Spleen (tissue), 11 donors: ENCODE measurements around the gene ANGPTL2. TPM values are rescaled to one million over a fixed set of nuclear protein-coding genes. Genes with fewer than 3 reads are reported as not detected.

Experiments used
- DNase-seq: peaks from one replicate; pipeline ENCODE4 v3.0.0-alpha.2; 2020
- H3K27ac ChIP-seq, 8 donors: fragments of 200-600 bp; sonication (generic) in 7 of 8; 1 replicate in 4 of 8; 2 replicates in 4 of 8; pipeline versions ENCODE4 v1.5.0 to v1.8.0; 2016 to 2021; ENCODE audit warnings: inconsistent platforms in 4 of 8, mild to moderate bottlenecking in 4 of 8, moderate library complexity in 1 of 8
- H3K27me3 ChIP-seq, 7 donors: fragments of 200-600 bp; sonication (generic) in 6 of 7; replicated peaks in 1 of 7; 1 replicate in 4 of 7; 2 replicates in 3 of 7; pipeline versions ENCODE4 v1.5.0 to v1.8.0; 2016 to 2021; ENCODE audit warnings: inconsistent platforms in 3 of 7, mild to moderate bottlenecking in 1 of 7
- H3K36me3 ChIP-seq, 6 donors: fragments of 200-600 bp; sonication (generic) in 5 of 6; 1 replicate in 4 of 6; 2 replicates in 2 of 6; pipeline versions ENCODE4 v1.5.0 to v1.8.0; 2016 to 2021; ENCODE audit warnings: inconsistent platforms in 2 of 6
- H3K4me1 ChIP-seq, 6 donors: fragments of 200-600 bp; sonication (generic) in 5 of 6; 1 replicate in 3 of 6; 2 replicates in 3 of 6; pipeline versions ENCODE4 v1.5.0 to v1.8.0; 2016 to 2021; ENCODE audit warnings: inconsistent platforms in 3 of 6
- H3K4me3 ChIP-seq, 8 donors: fragments of 200-600 bp; sonication (generic) in 7 of 8; 1 replicate in 4 of 8; 2 replicates in 4 of 8; pipeline versions ENCODE4 v1.5.0 to v1.8.0; 2016 to 2021; ENCODE audit warnings: inconsistent platforms in 4 of 8, mild to moderate bottlenecking in 4 of 8, moderate library complexity in 2 of 8
- H3K9me3 ChIP-seq, 8 donors: fragments of 200-600 bp; sonication (generic) in 7 of 8; 1 replicate in 4 of 8; 2 replicates in 4 of 8; pipeline versions ENCODE4 v1.5.0 to v1.8.0; 2016 to 2021; ENCODE audit warnings: inconsistent platforms in 4 of 8
- CTCF ChIP-seq, 11 experiments: fragments of 200-600 bp in 7 of 11; fragments of 450-650 bp in 4 of 11; sonication (generic) in 4 of 11; IDR thresholded peaks in 8 of 11; conservative IDR thresholded peaks in 3 of 11; 1 replicate in 7 of 11; 2 replicates in 4 of 11; pipeline versions ENCODE4 v1.4.0 to v1.8.0; 2016 to 2021; ENCODE audit warnings: antibody characterized with exemption in 11 of 11, inconsistent platforms in 4 of 11, mild to moderate bottlenecking in 1 of 11
- POLR2A ChIP-seq, 3 donors: fragments of 450-650 bp; IDR thresholded peaks; one replicate each; pipeline ENCODE4 v1.5.1; 2017; ENCODE audit warnings: antibody characterized with exemption in 3 of 3, mild to moderate bottlenecking in 1 of 3
- POLR2AphosphoS5 ChIP-seq, 3 donors: sonication (generic); formaldehyde crosslinking; IDR thresholded peaks; one replicate each; pipeline ENCODE4 v1.5.1; 2017; ENCODE audit warnings: antibody characterized with exemption in 3 of 3
- WGBS, 5 donors: extraction: QIAGEN DNeasy Blood & Tissue Kit in 3 of 5; methylation state at CpG; one replicate each; pipeline versions ENCODE4 v1.1.5 to v1.1.7; 2013 to 2018; 5-methylcytosine and 5-hydroxymethylcytosine counted together
- intact Hi-C: fragments of 100-400 bp; cut with DNase I; formaldehyde crosslinking; loops from one replicate; pipeline ENCODE4 v1.15.0; 2023; ENCODE audit warnings: low total_unique reads
- polyA plus RNA-seq, 3 donors: library from polyadenylated mRNA; stranded (reverse); fragments of 200-250 nt; gene quantifications; one replicate each; pipeline ENCODE4 v1.2.1, GENCODE V29; 2013
- total RNA-seq, 7 donors: library from RNA; depleted of rRNA in 3 of 7; stranded (reverse); fragments of >200 nt in 3 of 7; fragmentation: NEBNext Ultra II Directional in 4 of 7; extraction: Animal tissue kit (Norgen Biotek cat#: 25700) in 4 of 7; gene quantifications; one replicate each; pipeline versions ENCODE4 v1.1.0 to v1.2.1, GENCODE V29; 2016 to 2021
- donor health status: healthy with polysubstance abuse.
- donor health status: DM: no; HTN: no; CAD: no; lungs with moderate emphysema.
- donor health status: DM: no; HTN: no; CAD: no.
- donor health status: Bipolar disorder and iron deficiency.
- donor health status: healthy.
- donor health status: DM: no; HTN: no; CAD: no.
- donor health status: DM: yes; HTN: yes; CAD: no.

ANGPTL2 gene
- total and polyA plus RNA-seq, 10 donors, result 6.6 to 103 (median 48.1) TPM

- Histone ChIP-seq H3K27ac (no peak overlapping the region), H3K4me3 (no peak overlapping the region), H3K4me1 (peaks cover 0 to 26% (median 4%) of the 10 kb centered on the region in 6 donors), H3K27me3 (no peaks in the 10 kb centered on the region), H3K9me3 (no peaks in the 10 kb centered on the region), H3K36me3 (no peaks in the 10 kb centered on the region)
- intact Hi-C loops, result no loop called here
- TF ChIP-seq POLR2AphosphoS5 (IDR thresholded peaks at IDR 0.05), result no peak
- no peak for TF ChIP-seq CTCF (IDR thresholded peaks at IDR 0.05 in 8 of 11, conservative IDR thresholded peaks at IDR 0.05 in 3 of 11)
- no peak for TF ChIP-seq POLR2A (IDR thresholded peaks at IDR 0.05)
- WGBS, 5 donors, result 55 to 89% (median 83%) methylated on average over 3 to 4 of the region's 4 CpGs
- no peak for DNase-seq
These were observed 12.8 kb upstream of the ANGPTL2 start for GRCh38 chr9:127135056-127135745.

DNA sequence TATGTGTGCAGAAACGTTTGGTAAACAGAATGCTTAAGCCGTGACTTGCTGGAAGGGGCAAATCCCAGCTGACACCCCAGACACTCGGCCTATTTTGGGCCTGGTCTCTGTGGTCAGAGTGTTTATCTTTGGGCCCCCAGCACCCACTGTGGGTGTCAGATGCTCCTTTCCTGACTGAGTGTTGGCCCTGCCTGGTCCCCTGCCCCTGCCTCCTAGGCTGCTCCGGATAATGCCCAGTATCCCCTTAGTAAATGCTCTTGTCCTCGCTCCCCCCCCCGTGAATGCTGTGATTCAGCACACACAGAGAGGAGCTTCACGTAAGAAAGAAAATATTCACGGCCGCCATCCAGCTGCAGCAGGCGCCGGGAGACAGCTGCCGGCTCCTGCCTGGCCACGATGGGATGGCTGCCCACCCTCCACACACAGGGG is 11.3 kb upstream of the ANGPTL2 start:
- Histone ChIP-seq H3K36me3 (no peaks in the 10 kb centered on the region), H3K4me1 (peaks cover 0 to 26% (median 4%) of the 10 kb centered on the region in 6 donors), H3K9me3 (no peaks in the 10 kb centered on the region), H3K27ac (peak overlapping the region in 6 of 8 donors; percentile 40 to 67 (median 64)), H3K27me3 (no peaks in the 10 kb centered on the region), H3K4me3 (no peak overlapping the region)
- DNase-seq, result no peak
- intact Hi-C loops, result no loop called here
- WGBS, 5 donors, result 78 to 91% (median 82%) methylated on average over 13 of the region's 13 CpGs
- no peak for TF ChIP-seq POLR2AphosphoS5 (IDR thresholded peaks at IDR 0.05)
- TF ChIP-seq POLR2A (IDR thresholded peaks at IDR 0.05), result no peak
- TF ChIP-seq CTCF (IDR thresholded peaks at IDR 0.05 in 8 of 11, conservative IDR thresholded peaks at IDR 0.05 in 3 of 11), result no peak

GRCh38 chr9:127132921-127133647 is 10.6 kb upstream of the ANGPTL2 start:
- H3K36me3 ChIP-seq, result no peaks in the 10 kb centered on the region
- peaks cover 0 to 26% (median 4%) of the 10 kb centered on the region in 6 donors for H3K4me1 ChIP-seq
- no peak for TF ChIP-seq CTCF (IDR thresholded peaks at IDR 0.05 in 8 of 11, conservative IDR thresholded peaks at IDR 0.05 in 3 of 11)
- TF ChIP-seq POLR2AphosphoS5 (IDR thresholded peaks at IDR 0.05), result no peak
- no peak for TF ChIP-seq POLR2A (IDR thresholded peaks at IDR 0.05)
- intact Hi-C loops, result no loop called here
- H3K27me3 ChIP-seq, result no peaks in the 10 kb centered on the region
- 79 to 88% (median 86%) methylated on average over 15 of the region's 15 CpGs for WGBS, 5 donors
- DNase-seq, result no peak
- no peaks in the 10 kb centered on the region for H3K9me3 ChIP-seq
- peak overlapping the region in 6 of 8 donors; percentile 40 to 67 (median 64) for H3K27ac ChIP-seq
- H3K4me3 ChIP-seq, result no peak overlapping the region

- peaks cover 0 to 26% (median 4%) of the 10 kb centered on the region in 6 donors for H3K4me1 ChIP-seq
- H3K27ac ChIP-seq, result peak overlapping the region in 5 of 8 donors; percentile 44 to 67 (median 65)
- H3K9me3 ChIP-seq, result no peaks in the 10 kb centered on the region
- H3K36me3 ChIP-seq, result no peaks in the 10 kb centered on the region
- no peaks in the 10 kb centered on the region for H3K27me3 ChIP-seq
- no peak for DNase-seq
- intact Hi-C loops, result no loop called here
- no peak overlapping the region for H3K4me3 ChIP-seq
- WGBS, 5 donors, result 91 to 96% (median 93%) methylated on average over 4 of the region's 4 CpGs
- TF ChIP-seq CTCF (IDR thresholded peaks at IDR 0.05 in 8 of 11, conservative IDR thresholded peaks at IDR 0.05 in 3 of 11) (no peak), POLR2A (IDR thresholded peaks at IDR 0.05) (no peak), POLR2AphosphoS5 (IDR thresholded peaks at IDR 0.05) (no peak)
These were observed 9.9 kb upstream of the ANGPTL2 start for GRCh38 chr9:127132375-127132774.
